Transverse colon (tissue), 4 donors: Measurements from ENCODE around the gene EARS2.

Source experiments
- EP300 ChIP-seq: sonication (generic); formaldehyde crosslinking; IDR thresholded peaks from one replicate; pipeline ENCODE4 v1.6.1; 2017; ENCODE audit warnings: antibody characterized with exemption, low read depth
- POLR2A ChIP-seq: fragments of 450-650 bp; IDR thresholded peaks from one replicate; pipeline ENCODE4 v1.6.1; 2016; ENCODE audit warnings: antibody characterized with exemption, mild to moderate bottlenecking, moderate library complexity
- POLR2AphosphoS5 ChIP-seq, 3 donors: sonication (generic); formaldehyde crosslinking; IDR thresholded peaks; one replicate each; pipeline ENCODE4 v1.6.1; 2016; ENCODE audit warnings: antibody characterized with exemption in 3 of 3
- TF ChIP-seq, protein P1 (sequence below), 5 experiments: fragments of 200-600 bp in 3 of 5; fragments of 450-650 bp in 2 of 5; sonication (generic) in 3 of 5; IDR thresholded peaks; 1 replicate in 2 of 5; 2 replicates in 3 of 5; pipeline ENCODE4 v1.5.1; 2016 to 2017; ENCODE audit warnings: antibody characterized with exemption in 5 of 5, inconsistent platforms in 3 of 5, mild to moderate bottlenecking in 2 of 5, moderate library complexity in 1 of 5

- TF ChIP-seq POLR2AphosphoS5 (IDR thresholded peaks at IDR 0.05) = no peak
- TF ChIP-seq, protein P1, sequence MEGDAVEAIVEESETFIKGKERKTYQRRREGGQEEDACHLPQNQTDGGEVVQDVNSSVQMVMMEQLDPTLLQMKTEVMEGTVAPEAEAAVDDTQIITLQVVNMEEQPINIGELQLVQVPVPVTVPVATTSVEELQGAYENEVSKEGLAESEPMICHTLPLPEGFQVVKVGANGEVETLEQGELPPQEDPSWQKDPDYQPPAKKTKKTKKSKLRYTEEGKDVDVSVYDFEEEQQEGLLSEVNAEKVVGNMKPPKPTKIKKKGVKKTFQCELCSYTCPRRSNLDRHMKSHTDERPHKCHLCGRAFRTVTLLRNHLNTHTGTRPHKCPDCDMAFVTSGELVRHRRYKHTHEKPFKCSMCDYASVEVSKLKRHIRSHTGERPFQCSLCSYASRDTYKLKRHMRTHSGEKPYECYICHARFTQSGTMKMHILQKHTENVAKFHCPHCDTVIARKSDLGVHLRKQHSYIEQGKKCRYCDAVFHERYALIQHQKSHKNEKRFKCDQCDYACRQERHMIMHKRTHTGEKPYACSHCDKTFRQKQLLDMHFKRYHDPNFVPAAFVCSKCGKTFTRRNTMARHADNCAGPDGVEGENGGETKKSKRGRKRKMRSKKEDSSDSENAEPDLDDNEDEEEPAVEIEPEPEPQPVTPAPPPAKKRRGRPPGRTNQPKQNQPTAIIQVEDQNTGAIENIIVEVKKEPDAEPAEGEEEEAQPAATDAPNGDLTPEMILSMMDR (IDR thresholded peaks at IDR 0.05) = no peak
- no peak for TF ChIP-seq POLR2A
- no peak for TF ChIP-seq EP300
Measured at GRCh38 chr16:23482778-23483177, 74.4 kb downstream of the EARS2 start.
